ENCODE measurements around the gene KCNK3.

The KCNK3 gene

DNA sequence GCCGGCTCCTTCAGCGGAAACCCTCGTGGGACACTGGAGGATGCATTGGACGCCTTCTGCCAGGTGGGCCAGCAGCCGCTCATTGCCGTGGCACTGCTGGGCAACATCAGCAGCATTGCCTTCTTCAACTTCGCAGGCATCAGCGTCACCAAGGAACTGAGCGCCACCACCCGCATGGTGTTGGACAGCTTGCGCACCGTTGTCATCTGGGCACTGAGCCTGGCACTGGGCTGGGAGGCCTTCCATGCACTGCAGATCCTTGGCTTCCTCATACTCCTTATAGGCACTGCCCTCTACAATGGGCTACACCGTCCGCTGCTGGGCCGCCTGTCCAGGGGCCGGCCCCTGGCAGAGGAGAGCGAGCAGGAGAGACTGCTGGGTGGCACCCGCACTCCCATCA is 85.6 kb downstream of the KCNK3 start:
- TF ChIP-seq, protein P1, sequence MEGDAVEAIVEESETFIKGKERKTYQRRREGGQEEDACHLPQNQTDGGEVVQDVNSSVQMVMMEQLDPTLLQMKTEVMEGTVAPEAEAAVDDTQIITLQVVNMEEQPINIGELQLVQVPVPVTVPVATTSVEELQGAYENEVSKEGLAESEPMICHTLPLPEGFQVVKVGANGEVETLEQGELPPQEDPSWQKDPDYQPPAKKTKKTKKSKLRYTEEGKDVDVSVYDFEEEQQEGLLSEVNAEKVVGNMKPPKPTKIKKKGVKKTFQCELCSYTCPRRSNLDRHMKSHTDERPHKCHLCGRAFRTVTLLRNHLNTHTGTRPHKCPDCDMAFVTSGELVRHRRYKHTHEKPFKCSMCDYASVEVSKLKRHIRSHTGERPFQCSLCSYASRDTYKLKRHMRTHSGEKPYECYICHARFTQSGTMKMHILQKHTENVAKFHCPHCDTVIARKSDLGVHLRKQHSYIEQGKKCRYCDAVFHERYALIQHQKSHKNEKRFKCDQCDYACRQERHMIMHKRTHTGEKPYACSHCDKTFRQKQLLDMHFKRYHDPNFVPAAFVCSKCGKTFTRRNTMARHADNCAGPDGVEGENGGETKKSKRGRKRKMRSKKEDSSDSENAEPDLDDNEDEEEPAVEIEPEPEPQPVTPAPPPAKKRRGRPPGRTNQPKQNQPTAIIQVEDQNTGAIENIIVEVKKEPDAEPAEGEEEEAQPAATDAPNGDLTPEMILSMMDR (IDR thresholded peaks at IDR 0.05; ENCODE audit: control insufficient read depth, extremely low read depth, insufficient read depth), result no peak
- no peak overlapping the region for H3K4me3 ChIP-seq (ENCODE audit: low read depth, low read length)
- DNase-seq (ENCODE audit: low read depth), result no peak

DNA sequence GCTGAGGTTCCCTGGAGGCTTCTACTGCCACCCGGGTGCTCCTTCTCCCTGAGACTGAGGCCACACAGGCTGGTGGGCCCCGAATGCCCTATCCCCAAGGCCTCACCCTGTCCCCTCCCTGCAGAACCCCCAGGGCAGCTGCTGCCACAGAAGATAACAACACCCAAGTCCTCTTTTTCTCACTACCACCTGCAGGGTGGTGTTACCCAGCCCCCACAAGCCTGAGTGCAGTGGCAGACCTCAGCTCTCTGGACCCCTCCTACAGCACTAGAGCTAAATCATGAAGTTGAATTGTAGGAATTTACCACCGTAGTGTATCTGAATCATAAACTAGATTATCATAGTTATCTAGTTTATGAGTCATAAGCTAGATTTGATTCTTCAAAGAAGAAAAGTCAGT is 86.0 kb downstream of the KCNK3 start:
- DNase-seq (ENCODE audit: low read depth), result no peak
- TF ChIP-seq, protein P1 (IDR thresholded peaks at IDR 0.05; ENCODE audit: control insufficient read depth, extremely low read depth, insufficient read depth), result no peak
- no peak overlapping the region for H3K4me3 ChIP-seq (ENCODE audit: low read depth, low read length)

DNA sequence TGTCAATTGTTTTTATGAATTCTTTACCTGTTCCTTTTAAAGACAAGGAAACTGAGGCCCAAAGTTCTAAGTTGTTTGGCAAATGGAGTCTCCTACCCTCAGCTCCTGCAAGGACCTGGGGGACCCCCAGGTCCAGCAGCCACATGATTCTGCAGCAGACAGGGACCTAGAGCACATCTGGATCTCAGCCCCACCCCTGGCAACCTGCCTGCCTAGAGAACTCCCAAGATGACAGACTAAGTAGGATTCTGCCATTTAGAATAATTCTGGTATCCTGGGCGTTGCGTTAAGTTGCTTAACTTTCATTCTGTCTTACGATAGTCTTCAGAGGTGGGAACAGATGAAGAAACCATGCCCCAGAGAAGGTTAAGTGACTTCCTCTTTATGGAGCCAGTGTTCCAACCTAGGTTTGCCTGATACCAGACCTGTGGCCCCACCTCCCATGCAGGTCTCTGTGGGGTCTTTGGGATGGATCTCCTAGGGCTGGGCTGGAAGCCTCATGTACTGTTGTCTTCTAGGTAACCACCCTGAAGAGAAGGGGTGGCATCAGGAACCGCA is 87.8 kb downstream of the KCNK3 start:
- TF ChIP-seq, protein P1 (IDR thresholded peaks at IDR 0.05; ENCODE audit: control insufficient read depth, extremely low read depth, insufficient read depth), result no peak
- no peak for DNase-seq (ENCODE audit: low read depth)
- H3K4me3 ChIP-seq (ENCODE audit: low read depth, low read length), result no peak overlapping the region
